HG03460 (cell line): Measurements from ENCODE around the gene TIMM23.
"Not testable (repeated sequence)": the region's sequence is repeated elsewhere in the genome, so short reads cannot be mapped to it uniquely, and the experiment has no call there.

Source experiments
- ATAC-seq: cut with Tn5 transposase; IDR thresholded peaks from one replicate; pipeline ENCODE4 v1.9.1; 2021; ENCODE audit not compliant: unreplicated experiment

Gene TIMM23

GRCh38 chr10:46022978-46023702, 50.9 kb downstream of the TIMM23 start:
- ATAC-seq, result peak; percentile 98

DNA sequence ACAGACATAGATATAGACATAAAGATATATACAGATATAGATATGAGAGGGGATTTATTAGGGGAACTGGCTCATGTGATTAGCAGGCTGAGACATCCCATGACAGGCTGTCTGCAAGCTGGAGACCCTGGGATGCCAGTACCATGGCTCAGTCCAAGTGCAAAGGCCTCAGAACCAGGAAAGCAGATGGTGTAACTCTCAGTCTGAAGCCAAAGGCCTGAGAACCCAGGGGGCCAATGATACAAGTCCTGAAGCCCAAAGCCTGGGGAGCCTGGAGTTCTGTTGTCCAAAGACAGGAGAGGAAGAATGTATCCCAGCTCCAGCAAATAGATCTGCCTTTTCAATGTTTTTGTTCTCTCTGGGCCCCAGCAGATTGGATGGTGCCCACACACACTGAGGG, 52.7 kb downstream of the TIMM23 start:
- no peak for ATAC-seq

DNA sequence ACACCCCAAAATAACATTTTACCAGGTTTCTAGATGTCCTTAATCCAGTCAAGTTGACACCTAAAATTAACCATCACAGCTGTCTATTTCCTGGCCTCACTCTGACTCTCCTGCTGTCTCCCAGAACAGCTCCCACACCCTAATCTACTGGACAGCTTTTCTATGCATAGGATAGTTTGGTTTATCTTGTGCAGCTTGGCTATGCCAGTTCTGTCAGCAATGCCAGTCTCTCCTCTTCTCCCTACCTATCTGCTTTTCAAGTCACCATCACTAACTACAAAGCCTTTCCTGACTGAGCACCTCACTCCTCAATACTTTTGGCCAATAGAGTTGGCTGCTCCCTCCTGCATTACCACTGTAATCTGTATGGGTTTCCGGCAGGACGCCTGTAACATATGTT, 53.1 kb downstream of the TIMM23 start:
- ATAC-seq, result no peak

GRCh38 chr10:46026106-46026505, 53.8 kb downstream of the TIMM23 start:
- ATAC-seq, result no peak

- peak; percentile 26 for ATAC-seq
Measured at GRCh38 chr10:46028584-46029460, 56.5 kb downstream of the TIMM23 start.

DNA sequence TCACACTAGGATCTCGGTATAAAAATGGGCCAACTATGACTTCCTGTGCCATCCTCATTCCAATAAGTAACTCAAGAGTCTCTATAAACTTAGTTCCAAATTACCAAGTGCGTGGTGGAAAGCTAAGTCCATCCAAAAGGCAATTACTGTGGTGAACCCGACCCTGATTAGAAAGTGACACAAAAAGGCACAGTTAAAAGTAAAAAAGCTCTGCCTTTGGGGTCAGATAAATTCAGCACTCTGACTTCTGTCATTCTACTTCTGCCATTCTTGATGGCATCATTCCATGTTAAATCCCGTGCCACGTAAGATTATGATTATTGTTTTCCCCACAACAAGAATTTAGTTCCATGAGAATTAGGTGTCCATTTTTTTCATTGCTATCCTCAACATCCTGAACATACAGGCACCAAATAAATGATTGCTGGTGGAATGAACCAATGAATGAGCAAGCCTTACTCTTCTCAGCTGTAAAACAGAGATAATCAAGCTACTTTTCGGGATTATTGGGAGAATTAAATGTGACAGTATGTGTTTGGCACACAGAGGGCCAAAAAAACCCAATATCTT, 57.3 kb downstream of the TIMM23 start:
- ATAC-seq, result no peak

DNA sequence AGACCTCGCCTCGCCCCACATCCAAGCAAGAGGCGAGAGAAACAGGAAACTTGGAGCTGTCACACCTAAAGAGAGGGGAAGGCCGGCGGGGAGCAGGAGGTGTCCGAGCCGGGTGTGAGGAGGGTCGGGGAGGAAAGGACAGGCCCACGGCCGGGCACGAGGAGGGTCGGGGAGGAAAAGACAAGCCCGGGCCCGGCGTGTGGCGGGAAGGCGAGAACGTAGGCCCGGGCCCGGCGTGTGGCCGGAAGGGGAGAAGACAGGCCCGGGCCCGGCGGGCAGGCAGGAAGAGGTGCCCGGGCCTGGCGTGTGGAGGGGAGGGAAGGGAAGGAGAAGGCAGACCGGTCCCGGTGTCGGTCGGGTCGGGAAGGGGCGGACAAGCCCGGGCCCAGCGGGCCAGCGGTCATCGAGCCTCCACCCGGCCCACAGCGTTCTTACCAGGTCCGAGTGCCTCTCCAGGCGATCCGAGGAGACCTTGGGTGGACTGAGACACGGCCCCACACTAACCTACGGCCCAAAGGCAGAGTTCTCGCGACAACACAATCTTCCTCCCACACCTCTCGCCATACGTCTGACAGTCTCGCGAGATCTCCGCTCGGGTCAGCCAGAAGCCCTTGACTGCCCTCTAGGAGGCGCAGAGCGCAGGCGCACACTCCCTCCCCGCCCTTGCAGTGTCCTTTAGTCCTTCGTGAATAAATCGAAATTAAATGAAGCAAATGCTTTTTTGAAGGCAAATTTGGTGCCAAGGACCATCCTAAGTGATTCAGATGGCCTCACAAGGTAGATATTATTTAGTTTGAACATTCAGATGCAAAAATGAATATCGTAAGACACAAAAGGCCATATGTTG, 58.0 kb downstream of the TIMM23 start, which contains the start of gene NCOA4:
Gene NCOA4, minus strand, starts transcription at position 533 of the 847 bp plus-strand sequence. CDS start 13,943 bp downstream, outside the sequence.
- peak; percentile 96 for ATAC-seq

DNA sequence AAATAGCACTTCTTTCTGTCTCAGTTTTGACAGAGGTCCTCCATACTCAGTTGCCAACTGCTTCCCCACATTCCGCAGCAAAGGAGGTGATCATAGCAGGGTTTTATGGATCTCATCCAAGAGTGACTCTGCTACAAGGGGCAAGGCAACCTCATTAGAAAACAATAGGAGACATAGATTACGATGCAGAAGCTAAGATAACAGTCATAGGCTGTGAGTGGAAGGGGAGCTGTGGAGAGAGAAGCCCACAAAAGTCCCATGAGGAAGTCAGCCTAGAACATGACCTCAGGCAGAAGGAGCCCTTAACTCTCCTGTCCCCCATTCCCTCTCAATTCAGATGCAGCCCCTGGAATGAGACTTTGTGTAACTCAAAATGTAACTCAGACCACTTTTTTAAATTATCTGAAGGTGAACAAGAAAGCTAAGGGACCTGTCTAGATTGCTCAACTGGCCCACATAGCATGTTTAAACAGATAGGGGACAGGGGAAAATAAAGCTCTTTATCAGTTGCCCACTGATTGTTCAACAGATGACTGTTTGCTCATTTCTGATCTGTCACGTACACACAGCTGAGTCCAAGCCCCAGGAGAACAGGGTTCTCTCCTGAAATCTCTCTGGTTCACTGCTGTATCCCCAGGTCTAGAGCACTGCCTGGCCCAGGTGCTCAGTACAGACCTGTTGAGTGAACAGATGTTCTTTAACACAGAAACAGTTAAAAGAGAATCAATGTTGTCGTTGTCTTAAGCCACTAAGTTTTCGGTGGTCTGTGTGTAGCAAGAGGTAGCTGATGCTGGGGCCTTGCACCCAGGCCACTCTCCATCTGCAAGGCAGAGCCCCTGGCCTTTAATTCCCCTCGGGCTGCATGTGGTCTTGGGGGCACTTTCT, 59.6 kb downstream of the TIMM23 start:
- no peak for ATAC-seq

DNA sequence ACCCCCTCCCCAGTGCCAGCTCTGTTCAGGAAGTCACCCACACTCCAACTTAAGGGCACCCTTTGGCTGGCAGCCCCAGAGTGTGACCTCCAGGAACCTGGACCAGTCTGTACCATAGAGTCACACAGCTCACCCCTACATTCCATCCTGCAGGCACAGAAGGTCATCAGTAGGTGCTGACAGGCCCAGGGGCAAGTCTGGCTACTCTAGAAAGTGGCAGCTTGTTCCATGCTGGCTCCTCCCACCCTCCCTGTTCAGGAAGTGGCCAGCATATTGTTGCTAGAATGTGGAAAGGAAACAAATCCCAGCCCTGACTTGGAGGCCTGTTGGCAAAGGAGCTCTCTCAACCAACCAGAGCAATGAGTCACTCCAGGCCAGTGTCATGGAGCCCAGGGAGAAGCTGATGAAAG, 61.3 kb downstream of the TIMM23 start:
- ATAC-seq, result no peak

GRCh38 chr10:46035923-46036849, 63.9 kb downstream of the TIMM23 start:
- ATAC-seq, result no peak

GRCh38 chr10:46037107-46037825, 65.0 kb downstream of the TIMM23 start:
- no peak for ATAC-seq

GRCh38 chr10:46040004-46040403, 67.7 kb downstream of the TIMM23 start:
- ATAC-seq, result no peak

DNA sequence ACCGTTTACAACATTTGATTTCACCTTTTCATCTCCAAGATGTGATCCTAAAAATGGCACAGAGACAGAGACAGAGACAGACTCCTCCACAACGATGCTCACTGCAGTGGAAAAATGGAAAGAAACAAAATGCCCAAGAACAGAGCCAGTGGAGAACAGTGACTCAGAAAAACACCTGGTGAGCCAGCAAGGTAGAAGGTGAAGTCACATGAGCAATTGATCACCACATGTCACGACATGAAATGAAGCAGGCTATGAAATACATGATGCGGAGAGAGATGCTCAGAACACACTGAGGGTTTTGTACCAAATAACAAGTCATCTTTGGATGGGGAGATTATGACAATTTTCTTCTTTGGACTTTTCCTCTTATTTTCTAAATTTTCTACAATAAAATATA, 70.2 kb downstream of the TIMM23 start:
- ATAC-seq, result no peak

DNA sequence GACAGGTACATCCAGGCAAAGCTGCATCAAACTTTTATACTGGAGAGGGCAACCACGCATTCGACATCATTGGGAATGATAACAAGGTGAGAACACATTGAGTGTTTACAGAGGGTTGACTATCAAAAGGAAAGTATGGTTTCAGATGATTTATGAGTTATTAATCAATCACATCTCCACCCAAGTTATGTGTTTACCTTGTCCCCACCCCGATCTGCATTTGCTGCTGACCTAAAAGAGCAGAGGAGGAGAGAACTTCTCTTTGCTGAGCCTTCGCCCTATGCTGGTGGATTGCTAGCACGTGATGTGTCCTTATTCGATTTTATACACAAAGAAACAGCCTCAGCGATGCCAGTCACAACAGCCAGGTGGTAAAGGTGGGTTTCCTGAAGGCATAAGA, 74.0 kb downstream of the TIMM23 start, which contains the start of gene MSMB:
Gene MSMB, minus strand, starts transcription at position 9 of the 400 bp plus-strand sequence. CDS start 32 bp downstream, outside the sequence.
- no peak for ATAC-seq

DNA sequence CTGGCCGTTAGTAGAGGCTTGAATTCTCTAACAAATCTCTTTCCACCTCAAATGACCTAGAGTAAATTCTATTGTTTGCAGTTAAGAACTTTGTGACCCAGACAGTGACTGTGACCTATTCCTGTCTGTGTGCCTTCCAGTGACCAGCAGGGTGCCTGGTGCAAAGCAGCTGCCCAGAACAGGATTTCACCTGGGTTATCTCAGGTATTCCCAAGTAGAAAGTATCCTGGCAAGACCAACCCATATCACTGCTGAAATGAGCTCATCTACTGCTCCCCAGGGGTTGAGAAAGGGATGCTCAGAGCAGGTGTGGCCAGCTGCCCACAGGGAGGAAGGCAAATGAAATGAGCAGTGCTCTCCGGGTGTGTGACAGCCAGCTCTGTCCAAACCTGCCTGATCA, 75.9 kb downstream of the TIMM23 start:
- ATAC-seq, result no peak

DNA sequence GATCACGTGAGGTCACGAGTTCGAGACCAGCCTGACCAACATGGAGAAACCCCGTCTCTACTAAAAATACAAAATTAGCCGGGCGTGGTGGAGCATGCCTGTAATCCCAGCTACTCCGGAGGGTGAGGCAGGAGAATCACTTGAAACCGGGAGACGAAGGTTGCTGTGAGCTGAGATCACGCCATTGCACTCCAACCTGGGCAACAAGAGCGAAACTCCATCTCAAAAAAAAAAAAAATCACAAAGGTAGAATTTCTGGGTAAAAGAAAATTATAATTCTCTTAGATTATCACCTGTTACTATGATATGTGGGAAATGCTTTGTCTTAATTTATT, 77.2 kb downstream of the TIMM23 start:
- not testable (repeated sequence) for ATAC-seq

DNA sequence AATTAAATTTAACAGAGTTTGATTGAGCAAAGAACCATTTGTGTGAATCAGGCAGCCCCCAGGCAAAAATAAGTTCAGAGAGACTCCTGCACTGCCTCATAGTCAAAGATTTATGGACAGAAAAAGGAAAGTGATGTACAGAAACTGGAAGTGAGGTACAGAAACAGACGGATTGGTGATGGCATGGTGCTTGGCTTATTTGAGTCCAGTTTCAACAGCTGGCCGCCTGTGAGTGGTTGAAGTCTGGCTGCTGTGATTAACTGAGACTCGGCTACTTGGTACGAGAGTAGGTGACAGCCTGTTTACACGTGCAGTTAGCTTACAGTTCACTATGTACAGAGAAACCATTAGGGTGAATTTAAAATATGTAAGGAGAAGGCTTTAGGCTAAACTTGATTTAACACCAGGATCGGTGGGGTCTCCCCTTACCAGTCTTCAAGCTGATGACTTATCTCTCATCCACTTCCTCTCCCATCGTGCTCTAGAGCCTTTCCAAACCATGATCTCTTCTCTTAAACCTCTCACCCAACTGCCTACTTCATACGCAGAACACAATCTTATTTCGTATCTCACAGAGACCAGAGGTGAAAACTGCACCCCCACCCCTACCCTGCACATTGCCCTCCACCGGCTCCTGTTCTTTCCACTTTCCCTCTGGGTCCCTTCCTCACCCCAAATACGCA, 78.8 kb downstream of the TIMM23 start:
- no peak for ATAC-seq
